Measurements from ENCODE around the gene CD5L.

CD5L gene

DNA sequence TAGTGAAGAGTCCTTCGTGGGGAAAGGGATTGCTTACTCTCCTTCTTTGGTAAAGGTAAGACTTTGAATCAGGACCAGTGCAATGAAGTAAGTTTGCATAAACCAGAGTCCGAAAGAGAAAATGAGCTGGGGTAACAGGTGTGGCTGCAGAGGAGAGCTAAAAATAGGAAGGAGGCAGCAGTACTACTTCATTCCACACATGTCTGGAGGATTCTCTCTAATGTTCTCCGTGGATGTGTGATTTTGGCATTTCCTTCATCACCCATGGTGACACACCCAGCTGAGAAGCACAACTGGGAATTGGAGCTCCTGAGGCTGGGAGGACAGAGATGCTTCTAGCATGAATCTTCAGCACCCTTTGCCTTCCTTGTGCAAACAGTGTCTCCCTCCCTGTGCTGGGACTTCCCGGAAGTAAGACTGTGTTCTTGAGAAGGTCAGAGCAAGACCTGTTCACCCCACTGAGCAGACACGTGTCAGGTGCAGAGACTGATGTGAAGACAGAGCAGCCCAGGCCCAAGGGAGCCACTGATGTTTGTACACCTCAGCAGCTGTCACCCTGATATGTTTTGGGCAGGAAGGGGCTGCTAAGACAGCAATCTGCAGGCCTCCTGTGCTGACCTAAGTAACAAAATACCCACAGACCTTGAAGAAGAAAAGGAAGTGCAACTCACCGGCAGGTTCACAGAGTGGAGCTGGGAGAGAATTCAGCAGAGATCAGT lies 35.0 kb downstream of the CD5L start:
- DNase-seq: no peak

DNA sequence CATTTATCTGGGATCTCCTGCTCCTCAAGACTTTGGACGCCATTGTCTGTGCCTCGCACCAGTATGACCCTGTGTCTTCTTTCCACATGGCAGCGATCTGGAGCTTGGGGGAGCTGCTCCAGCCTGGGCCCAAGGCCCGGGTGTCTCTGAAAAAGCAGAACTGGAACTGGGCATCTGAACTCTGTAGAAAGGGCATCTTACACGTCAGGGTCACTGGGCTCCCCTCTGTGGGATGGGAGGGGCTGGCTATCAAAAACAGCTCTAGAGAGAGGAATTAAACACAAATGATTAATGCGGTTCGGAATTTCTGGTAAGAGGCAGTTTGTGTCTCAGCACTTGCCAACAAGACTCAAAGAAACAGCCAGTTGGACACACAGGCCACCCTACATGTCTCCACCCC lies 37.8 kb downstream of the CD5L start:
- DNase-seq: no peak

DNA sequence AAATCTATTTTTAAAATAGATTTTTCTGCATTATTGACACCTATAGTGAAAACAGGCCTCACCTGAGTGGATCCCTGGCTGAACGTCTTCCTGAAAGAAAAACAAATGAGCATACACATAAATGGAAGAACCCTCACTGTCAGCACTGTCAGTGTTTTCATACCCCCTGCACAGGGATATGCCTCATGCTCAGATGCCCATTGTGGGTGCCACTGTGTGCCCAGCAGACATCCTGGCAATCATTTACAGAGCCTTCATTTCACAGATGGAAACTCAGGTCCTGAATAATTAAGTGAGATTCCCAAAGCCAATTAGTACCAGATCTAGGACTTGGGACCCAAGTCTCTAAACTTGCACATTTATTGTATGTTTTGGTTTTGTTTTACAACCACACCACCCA lies 41.6 kb downstream of the CD5L start:
- no peak for DNase-seq

DNA sequence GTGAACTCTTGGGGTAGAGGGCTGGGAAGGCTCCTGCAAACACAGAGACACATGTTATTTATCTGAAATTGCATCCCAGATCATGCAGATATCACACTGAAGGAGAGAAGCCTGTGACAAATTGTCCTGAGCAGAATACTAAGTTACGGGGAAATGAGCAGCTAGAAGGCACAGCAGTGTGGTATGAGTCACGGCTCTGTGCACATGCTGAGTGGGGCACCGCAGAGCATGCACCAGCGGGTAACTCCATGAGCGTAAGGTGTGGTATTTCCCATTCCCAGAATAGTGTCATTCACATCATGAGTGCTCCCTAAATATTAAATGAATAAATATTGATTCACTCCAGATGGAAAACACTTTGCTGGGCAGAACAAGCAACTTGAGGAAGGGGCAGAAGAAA lies 43.4 kb downstream of the CD5L start:
- no peak for DNase-seq

DNA sequence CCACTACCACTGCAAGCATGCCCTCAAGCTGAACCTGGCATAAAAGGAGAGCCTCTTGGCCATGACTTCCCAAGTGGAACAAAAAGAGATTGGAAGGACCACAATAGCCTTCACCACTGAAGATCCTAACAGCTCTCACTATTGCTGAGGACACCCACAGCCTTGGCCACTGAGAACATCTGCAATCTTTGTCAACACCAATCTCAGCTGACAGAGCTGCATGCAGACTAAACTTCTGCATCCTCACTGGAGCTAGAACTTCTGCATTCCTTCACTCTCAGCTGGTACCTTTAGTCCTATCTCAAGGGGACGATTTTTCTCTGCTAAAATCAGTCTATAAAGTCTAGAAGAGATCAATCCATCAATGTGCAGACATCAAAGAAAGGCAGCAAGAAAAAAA lies 56.4 kb downstream of the CD5L start:
- DNase-seq: no peak

DNA sequence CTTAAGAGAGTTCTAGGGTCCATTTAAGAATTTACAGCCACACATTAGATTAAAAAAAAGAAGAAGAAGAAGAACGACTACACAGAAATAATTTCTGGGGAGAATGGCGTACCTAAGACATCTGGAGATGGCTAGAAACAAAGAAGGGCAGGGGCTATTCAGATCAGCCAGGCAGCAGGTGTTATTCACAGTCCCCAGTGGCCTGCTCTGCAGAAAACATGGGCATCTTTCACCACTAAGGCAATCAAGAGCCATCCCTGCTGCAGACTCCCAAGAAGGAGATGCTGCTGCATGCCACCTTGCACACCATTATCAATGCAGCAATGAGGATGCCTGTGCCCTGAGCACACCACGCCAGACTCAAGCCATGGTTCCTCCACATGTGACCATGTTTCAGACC lies 56.8 kb downstream of the CD5L start:
- DNase-seq: no peak

DNA sequence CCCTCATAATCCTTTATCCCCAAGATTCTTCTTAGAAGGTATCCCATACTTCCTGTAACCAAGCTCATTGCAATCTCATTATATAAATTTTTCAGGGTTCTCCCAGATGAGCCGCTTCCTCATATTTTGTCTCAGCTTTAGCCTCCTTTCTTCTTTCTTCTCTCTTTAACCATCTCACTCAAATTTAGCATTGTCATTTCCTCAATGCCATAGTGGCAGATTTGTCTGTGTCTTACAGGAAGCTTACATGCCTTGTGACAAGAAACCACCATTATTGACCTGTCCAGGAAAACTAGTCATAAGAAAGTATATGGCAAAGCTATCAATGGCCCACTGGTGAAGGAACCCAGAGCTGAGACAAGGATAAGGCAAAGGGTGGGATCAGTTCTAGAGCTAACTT lies 58.7 kb downstream of the CD5L start:
- DNase-seq: no peak

DNA sequence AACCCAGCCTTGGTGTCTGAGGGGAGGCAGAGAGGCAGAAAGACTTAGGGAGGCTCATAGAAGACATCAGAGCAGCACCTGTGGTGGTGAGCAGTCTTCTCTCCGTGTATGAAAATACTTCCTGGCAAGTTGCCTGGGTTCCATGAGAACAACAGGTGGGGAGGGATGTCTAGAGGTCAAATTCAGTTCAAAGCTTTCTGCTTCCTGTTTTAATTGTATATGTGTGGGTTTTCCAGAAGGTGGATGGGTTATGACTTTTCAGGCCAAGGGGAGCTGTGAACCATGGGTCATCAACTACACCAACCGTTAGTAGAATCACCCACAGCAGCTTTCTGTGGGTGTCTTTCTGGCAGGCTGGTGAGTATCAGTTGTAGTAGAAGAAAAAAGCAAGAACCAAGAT lies 60.6 kb downstream of the CD5L start:
- DNase-seq: no peak
